GM18520 (cell line): ENCODE results near the gene CHST10.

Experiments
- ATAC-seq: cut with Tn5 transposase; IDR thresholded peaks from one replicate; pipeline ENCODE4 v1.9.1; 2021; ENCODE audit not compliant: unreplicated experiment

CHST10 gene

DNA sequence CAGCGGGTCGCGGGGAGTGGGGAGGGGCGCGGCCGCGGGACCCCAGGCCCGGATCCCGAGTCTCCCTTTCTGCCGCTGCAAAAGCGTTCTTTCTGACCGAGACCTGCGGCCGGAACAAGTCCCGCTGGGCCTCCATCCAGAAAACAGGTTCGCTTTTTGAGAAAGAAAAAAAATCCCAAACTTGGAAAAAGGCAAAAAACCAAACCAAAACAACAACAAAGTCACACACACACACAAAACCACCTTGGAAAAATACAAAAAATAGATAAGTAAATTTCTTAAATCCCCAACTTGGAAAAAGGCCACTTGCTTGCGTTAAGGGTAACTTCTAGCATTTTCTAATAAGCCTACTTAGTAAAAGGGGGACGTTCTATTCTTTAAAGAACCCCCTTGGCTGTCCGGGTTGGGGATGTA is 250 bp upstream of the CHST10 start:
- no peak for ATAC-seq

- no peak for ATAC-seq
Measured at GRCh38 chr2:100416397-100416934, 1.0 kb downstream of the CHST10 start.

- ATAC-seq = no peak
Measured at GRCh38 chr2:100413571-100413970, 3.9 kb downstream of the CHST10 start.

- no peak for ATAC-seq
Measured at GRCh38 chr2:100412881-100413321, 4.6 kb downstream of the CHST10 start.

DNA sequence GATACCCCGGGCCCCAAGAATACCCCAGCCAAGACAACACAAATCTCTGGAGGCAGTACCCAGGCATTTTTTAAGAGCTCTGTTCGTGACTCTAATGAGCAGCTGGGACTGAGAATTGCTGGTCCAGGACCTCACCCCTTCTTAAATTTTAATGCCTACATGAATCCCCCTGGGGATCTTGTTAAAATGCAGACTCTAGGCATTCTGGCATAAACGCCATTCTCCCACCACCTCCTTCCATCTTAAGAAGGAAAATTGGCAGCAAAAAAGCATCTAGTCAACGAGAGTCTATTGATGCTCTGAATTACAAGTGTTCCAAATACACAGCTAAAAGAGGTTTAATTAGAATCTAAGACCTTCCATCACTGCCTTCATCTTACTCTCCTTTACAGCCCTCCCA is 5.0 kb downstream of the CHST10 start:
- ATAC-seq = no peak

- ATAC-seq = no peak
Measured at GRCh38 chr2:100411841-100412292, 5.6 kb downstream of the CHST10 start.

DNA sequence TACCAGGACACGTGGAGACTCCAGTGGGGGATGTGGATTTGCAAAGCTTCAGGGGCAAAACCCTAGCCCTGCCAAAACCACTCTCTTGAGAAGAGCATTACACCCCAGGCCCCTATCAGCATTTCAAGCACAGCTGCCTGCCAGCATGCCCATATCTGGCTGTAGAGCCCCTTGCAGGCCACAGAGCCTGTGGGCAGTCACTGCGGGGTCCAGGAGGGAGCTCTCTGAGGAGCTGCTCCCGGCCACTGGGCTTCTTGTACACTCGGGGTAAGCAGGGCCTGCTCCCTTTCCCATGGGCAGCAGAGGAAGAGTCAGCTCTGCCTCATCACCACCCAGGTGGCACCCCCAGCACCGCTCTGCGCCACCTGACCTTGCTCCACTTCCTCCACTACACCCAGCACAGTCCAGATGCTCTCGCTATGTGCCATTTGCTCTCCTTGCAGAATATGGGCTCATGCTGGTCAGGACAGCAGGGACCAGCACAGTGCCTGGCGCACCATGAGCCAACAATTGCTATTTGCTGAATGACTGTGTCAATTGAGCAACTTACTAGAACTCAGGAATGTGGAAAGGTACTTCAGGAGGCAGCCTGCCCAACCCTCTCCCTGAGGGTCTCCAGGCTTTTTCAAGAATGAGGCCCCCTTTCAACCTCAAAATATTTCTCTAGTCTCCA is 7.4 kb downstream of the CHST10 start:
- ATAC-seq = no peak

DNA sequence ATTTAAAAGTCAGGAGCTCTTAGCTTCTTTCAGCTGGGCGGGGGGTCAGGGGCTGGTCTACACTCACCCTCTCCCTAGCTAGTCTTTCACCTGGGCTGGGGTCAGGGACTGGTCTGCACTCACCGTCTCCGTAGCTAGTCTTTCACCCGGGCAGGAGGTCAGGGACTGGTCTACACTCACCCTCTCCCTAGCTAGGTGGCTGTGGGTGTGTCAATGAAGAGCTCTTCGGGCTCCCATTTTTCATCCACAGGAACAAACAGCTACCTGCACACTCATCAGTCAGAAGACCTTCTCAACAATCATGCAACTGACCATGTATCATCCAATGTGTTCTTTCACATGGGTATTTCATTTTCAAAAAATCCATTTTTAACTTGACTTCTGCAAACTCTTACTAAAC is 8.0 kb downstream of the CHST10 start:
- no peak for ATAC-seq

DNA sequence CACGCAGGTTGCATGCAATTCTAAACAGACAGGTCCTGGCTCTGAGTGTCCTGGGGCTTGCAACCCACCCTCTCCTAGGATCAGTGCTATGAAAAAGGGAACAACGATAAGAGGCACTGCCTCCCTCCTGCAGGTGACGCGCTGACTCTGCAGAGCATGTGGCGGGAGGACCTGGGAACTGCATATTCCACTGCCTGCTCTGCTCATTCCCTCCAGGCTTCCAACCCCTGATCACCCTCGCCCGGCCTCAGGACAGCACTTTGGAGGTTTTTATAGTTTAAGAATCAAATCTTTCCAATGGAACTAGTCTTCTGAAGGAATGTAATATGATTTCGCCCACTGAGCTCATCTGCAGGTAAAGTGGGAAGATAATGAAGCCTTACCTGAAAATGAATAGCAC is 8.5 kb downstream of the CHST10 start:
- no peak for ATAC-seq

DNA sequence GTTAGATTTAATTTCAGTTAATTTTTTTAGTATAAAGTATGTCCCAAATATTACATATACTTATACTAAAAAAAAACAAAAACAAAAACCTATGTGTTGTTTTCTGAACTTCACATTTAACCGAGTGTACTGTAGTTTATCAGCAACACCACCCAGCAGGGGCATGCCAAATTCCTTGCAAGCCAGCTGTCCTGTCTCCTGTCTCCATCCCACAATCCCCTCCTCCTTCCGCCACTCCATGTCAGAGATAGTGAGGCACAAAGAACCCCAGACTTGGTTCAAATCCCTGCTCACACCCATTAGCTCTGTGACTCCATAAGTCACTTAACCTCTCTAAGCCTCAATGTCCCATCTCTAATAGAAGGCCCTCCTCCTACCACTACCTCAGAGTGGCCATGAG is 9.4 kb downstream of the CHST10 start:
- no peak for ATAC-seq

DNA sequence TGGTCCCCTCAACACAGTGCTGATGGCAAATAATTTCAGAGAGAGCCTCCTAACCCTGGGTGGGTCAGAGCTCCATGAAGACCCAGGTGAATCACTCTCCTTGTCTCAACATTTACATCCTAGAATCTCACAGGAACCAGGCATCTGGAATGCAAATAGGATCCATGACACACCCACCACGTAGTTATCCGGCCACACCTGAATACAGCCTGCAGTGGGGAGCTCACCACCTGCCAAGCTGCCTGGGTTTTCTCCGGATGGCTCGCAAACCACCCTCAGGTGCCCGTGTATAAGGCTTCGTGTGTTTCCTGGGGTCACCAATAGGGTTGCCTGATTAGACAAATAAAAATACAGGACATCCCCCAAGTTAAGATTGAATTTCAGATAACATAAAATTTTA is 9.9 kb downstream of the CHST10 start:
- no peak for ATAC-seq

DNA sequence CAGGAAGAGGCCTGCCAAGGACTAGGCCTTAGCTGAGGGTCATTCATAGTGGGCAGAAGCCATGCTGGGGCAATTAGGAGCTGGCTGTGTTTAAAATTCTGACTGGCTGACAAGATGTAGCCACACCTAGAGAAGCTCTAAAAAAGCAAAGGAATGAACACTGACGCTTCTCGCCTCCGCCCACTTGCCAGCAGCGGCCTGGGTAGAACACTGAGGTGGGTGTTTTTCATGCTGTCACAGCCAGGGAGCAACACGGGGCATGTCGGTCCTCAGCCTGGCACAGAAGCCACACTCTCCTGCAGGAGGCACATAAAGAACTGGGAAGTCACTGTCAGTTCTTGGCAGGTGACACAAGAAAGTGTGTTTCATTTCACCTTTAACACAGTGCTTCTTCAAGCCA is 10.4 kb downstream of the CHST10 start:
- ATAC-seq = no peak

GRCh38 chr2:100406120-100406508 is 11.4 kb downstream of the CHST10 start:
- no peak for ATAC-seq

DNA sequence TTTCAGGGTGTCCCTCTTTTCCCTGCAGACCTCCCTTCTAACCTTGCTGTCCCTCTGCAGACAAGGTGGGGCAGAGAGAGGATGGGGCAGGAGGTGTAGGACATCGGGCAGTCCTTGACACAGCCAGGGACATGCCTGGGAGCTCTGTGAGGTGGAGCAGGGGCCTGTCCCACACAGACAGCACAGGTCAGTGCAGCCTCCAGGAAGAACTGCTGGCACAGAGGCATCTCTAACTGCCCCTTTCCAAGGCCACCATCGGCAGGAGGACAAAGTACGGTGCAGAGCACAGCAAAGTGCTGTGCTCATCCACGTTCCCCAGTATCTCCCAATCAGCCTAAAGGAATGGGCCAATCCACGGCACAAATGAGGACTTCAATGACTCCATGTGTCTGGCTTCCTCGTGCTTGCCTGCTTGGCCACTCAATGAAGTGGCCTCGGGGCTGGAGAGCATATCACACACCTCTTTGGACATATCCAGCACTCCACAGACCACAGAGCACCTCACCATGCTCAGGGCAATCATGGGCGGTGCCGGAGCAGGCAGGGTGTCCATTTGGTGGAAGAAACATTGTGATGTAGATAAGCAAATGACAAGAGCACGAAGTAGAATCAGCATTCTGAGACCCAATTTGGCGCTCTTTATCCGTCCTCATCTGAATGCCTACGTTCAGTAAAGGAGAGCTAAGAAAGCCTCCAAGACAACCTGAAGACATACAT is 11.9 kb downstream of the CHST10 start:
- no peak for ATAC-seq

GRCh38 chr2:100404411-100404810 is 13.1 kb downstream of the CHST10 start:
- no peak for ATAC-seq

DNA sequence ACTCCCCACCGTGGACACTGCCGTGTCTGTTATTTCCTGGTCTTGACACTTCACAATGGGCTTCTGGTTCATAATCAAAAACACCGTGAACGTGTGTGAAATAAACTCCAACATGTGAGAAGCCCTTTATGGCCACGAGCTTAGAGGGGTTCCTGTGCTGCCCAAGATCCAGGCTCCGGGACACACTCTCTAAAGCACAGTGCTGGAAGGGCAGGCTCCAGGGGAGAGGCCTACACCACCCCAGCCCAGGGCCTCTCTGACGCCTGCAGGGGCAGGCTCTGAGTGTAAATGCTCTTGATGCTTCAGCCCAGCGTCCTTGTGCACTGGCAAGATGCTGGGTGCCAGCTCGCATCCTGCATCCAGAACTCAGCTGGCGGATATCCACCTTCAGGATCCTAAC is 13.7 kb downstream of the CHST10 start:
- no peak for ATAC-seq

GRCh38 chr2:100401268-100401667 is 16.2 kb downstream of the CHST10 start:
- no peak for ATAC-seq

DNA sequence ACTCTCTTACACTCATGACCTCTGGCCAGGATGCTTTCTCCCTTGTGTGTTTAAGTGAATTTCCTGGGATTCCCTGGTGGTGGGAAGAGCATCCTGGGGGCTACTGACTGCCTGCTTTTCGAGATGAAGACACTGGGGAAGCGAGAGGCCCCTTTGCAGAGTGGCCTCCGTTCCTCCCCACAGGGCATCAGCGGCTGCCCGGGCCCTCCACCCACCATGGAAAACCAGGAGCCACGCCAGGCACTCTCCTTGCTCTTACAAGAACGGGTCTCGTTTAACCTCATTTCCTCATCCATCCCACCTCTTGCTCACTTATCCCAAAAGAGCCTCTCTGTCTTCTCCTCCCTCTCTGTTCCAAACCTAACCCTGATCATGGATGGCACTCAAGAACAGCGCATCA is 17.8 kb downstream of the CHST10 start:
- ATAC-seq = no peak

GRCh38 chr2:100397976-100398375 is 19.5 kb downstream of the CHST10 start:
- ATAC-seq = no peak

DNA sequence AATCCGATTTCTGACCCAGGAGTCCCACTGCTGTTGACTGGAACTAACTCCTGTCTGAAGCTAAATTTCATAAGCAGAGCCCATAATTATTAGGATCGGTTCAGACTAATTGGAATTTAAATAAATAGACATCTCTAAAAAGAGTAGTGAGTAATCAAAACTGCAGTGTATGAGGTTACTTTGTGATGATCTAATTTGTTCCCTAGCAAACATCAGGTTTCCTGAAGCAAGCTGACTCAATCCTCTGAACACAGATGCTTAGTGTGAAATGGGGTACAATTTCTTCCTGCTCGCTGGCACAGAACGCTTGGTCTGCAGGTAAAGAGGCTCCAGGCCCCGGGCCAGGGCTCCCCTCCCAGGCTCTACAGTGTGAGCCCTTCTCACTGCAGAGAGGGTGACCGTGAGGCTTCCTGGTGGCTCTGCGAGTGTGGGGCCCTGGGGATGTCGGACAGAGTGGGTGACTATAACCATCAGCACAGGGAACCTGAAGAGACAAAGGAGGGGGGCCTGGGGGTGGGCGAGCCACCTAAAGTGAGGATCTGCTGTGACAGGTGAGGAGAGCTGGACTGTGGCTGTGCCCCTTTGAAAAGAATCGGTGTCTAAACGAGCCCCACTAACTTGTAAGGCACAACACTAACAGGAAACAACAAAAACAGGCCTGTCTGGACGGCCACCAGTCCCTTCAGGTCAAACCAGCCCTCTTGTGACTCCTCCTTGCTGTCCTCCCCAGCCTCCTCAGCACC is 20.2 kb downstream of the CHST10 start:
- no peak for ATAC-seq

DNA sequence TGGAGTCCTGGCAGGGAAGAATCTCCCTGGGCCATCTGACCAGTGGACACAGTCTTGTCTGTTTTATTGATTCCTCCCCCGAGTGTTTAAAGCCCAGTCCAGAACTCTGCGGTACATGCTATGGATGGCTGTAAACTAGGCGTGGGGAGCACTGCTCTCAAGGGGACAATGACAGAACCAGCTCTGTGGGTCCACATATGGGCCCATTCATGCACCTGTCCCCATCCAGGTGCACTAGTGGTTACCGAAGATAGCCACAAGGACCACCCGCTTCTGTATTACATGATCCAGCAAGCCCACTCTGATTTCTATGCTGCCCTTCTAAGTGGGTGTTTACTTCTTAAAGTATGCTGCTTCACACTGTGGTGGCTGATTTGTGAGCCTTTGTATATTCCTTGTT is 21.0 kb downstream of the CHST10 start:
- no peak for ATAC-seq
